ENCODE data around the gene ITFG1. TPM values are rescaled to one million over a fixed set of nuclear protein-coding genes. Genes with fewer than 3 reads are reported as not detected.

ITFG1 gene
- total RNA-seq, 1 donor = 79.0 TPM

GRCh38 chr16:47424846-47425245, 36.0 kb downstream of the ITFG1 start:
- TF ChIP-seq, protein P1, sequence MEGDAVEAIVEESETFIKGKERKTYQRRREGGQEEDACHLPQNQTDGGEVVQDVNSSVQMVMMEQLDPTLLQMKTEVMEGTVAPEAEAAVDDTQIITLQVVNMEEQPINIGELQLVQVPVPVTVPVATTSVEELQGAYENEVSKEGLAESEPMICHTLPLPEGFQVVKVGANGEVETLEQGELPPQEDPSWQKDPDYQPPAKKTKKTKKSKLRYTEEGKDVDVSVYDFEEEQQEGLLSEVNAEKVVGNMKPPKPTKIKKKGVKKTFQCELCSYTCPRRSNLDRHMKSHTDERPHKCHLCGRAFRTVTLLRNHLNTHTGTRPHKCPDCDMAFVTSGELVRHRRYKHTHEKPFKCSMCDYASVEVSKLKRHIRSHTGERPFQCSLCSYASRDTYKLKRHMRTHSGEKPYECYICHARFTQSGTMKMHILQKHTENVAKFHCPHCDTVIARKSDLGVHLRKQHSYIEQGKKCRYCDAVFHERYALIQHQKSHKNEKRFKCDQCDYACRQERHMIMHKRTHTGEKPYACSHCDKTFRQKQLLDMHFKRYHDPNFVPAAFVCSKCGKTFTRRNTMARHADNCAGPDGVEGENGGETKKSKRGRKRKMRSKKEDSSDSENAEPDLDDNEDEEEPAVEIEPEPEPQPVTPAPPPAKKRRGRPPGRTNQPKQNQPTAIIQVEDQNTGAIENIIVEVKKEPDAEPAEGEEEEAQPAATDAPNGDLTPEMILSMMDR (IDR thresholded peaks at IDR 0.05; ENCODE audit: insufficient read depth, low read depth, low read length) = no peak
- no peak overlapping the region for H3K4me3 ChIP-seq (ENCODE audit: low read depth, low read length)
- no peak for DNase-seq (ENCODE audit: low read depth)

- no peak for DNase-seq (ENCODE audit: low read depth)
- no peak overlapping the region for H3K4me3 ChIP-seq (ENCODE audit: low read depth, low read length)
- TF ChIP-seq, protein P1 (IDR thresholded peaks at IDR 0.05; ENCODE audit: insufficient read depth, low read depth, low read length) = no peak
Measured at GRCh38 chr16:47416869-47417268, 44.0 kb downstream of the ITFG1 start.

- TF ChIP-seq, protein P1 (IDR thresholded peaks at IDR 0.05; ENCODE audit: insufficient read depth, low read depth, low read length) = no peak
- no peak for DNase-seq (ENCODE audit: low read depth)
Measured at GRCh38 chr16:47413041-47413440, 47.8 kb downstream of the ITFG1 start.

GRCh38 chr16:47408491-47408890, 52.4 kb downstream of the ITFG1 start:
- TF ChIP-seq, protein P1 (IDR thresholded peaks at IDR 0.05; ENCODE audit: insufficient read depth, low read depth, low read length) = no peak
- DNase-seq (ENCODE audit: low read depth) = no peak
- H3K4me3 ChIP-seq (ENCODE audit: low read depth, low read length) = no peak overlapping the region

More at GRCh38 chr16:47413041-47413440, 47.8 kb downstream of the ITFG1 start:
- H3K4me3 ChIP-seq (ENCODE audit: low read depth, low read length) = no peak overlapping the region

GRCh38 chr16:47395733-47396498, 64.9 kb downstream of the ITFG1 start:
- TF ChIP-seq, protein P1 (IDR thresholded peaks at IDR 0.05; ENCODE audit: insufficient read depth, low read depth, low read length) = no peak
- DNase-seq (ENCODE audit: low read depth) = no peak
- no peak overlapping the region for H3K4me3 ChIP-seq (ENCODE audit: low read depth, low read length)

GRCh38 chr16:47392081-47392480, 68.8 kb downstream of the ITFG1 start:
- H3K4me3 ChIP-seq (ENCODE audit: low read depth, low read length) = no peak overlapping the region
- peak; percentile 28 for DNase-seq (ENCODE audit: low read depth)
- TF ChIP-seq, protein P1 (IDR thresholded peaks at IDR 0.05; ENCODE audit: insufficient read depth, low read depth, low read length) = no peak
